Hematopoietic multipotent progenitor cell treated with erythropoietin and hydrocortisone succinate and interleukin-3 and kit ligand, for 15 days (in vitro differentiated cells): ENCODE measurements around the gene OR8B8.
"Not testable (repeated sequence)": the region's sequence is repeated elsewhere in the genome, so short reads cannot be mapped to it uniquely, and the experiment has no call there.

Experiments used
- DNase-seq: peaks from one replicate; pipeline ENCODE4 v3.0.0-alpha.2; 2015; ENCODE audit warnings: low spot score

Gene OR8B8

DNA sequence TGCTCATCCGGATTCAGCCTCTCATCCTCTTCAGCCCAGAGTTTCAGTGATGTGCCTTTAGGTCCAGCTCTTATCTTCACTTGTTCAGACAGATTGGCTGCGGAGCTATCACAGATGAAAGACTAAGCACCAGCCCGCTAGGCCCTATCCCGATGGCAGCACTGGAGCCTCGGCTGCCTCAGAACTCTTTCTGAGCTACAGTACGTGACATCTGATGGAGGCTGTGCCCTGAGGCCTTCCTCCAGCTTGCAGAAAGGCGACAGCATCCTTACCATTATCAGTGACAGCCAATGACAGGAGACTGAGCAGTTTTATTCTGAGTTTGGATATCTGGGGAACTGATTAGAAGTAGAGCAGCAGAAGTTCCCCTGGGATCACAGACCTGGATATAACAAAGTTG is 4.0 kb downstream of the OR8B8 start:
- no peak for DNase-seq

DNA sequence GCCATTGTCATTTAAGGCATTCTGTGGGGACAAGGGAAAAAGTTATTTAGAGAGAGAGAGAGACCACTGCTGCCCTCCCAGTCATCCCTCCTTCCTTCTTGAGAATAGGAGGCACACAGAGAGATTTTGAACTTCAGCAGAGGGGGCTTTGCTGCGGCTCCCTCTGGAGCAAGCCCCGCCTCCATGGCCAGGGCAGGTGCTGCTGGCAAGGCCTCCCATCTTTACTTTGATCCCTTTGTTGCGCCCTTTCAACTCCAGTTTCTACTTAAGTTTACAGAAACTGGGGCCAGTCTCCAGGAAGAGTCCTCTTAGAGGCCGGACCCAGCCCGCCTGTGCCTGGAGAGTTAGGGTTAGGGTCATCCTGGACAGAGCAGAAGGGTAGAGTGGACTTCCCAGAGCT is 4.4 kb downstream of the OR8B8 start:
- DNase-seq, result no peak

DNA sequence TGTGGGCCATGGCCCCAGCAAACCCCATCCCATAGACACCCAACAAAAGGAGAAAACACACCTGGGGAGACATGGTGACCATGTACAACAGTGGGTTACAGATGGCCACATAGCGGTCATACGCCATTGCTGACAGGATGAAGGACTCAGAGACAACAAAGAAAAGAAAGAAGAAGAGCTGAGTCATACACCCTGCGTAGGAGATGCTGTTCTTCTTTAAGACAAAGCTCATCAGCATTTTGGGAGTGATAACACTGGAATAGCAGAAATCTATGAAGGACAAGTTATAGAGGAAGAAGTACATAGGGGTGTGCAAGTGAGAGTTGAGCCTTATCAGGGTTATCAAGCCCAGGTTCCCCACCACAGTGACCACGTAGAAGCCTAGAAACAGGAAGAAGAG is 4.9 kb downstream of the OR8B8 start:
- DNase-seq, result no peak

DNA sequence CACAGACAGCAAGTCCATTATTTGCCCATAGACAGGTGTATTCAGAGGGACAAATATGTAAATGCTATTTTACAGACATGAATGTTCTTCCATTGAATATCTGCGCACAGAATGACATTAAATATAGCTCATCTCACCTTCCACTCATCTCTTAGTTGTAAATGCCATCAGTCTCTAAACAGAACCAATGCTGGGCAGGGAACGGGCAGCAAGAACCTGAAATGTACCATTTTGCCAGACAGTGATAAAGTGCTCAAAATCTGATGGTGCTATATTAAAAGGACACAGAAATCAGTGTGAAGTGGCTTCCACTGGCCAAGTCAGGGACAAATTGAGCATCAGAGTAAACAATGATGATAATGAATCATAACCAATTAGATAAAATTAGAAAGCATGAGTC is 10.8 kb downstream of the OR8B8 start:
- DNase-seq, result no peak

DNA sequence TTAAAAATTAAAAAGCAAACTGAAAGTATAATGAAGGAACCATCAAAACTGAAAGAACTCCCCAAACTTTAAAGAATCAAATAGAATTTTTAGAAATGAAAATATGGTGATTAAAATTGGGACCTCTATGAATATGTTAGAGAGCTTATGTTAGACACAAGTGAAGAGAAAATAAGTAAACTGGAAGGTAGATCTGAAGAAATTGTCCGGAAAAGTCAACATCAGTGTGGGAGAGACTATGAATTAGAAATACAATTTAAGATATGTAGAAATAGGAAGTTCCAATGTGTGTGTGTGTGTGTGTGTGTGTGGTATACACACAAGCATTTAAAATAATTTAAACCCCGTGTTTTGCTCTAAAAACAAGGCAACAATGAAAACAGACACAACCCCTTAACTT is 15.9 kb downstream of the OR8B8 start:
- DNase-seq, result no peak

DNA sequence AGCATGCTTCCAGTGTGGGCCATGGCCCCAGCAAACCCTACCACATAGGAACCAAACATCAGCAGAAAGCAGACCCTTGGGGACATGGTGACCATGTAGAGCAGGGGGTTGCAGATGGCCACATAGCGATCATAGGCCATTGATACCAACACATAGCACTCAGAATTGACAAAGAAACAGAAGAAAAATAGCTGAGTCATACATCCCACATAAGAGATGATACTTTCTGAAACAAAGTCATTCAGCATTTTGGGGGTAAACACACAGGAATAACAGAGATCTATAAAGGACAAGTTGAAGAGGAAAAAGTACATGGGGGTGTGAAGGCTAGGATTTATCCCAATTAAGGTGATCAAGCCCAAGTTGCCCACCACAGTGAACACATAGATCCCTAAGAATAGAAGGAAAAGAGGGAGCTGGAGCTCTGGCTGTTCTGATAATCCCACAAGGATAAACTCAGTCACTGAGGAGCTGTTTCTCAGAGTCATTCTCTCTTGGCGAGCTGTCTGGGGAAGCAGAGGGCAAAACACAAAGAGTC is 21.0 kb downstream of the OR8B8 start, which contains the start of gene OR8B4:
OR8B4 (minus strand) TSS at position 488 of the 538 bp plus-strand sequence; CDS start at position 488, 0 bp downstream.
- DNase-seq, result no peak

DNA sequence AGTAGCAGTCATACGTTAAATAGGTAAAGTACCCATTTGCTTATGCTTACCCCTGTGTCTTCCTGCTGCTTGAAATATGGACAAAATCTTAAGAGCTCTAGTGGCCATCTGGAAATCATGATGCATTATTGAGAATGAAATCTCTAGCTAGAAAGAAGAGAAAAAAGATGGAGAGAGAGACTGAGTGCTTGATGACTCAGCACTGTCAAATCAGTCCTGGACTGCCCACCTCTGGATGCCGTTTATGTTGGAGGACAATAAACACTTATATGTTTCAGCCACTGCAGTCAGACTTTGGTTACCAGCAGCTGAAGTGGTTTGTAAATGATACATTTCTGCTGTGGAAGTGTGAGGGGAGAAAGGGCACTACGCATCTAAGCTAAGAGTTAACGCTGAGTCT is 24.5 kb downstream of the OR8B8 start:
- no peak for DNase-seq

DNA sequence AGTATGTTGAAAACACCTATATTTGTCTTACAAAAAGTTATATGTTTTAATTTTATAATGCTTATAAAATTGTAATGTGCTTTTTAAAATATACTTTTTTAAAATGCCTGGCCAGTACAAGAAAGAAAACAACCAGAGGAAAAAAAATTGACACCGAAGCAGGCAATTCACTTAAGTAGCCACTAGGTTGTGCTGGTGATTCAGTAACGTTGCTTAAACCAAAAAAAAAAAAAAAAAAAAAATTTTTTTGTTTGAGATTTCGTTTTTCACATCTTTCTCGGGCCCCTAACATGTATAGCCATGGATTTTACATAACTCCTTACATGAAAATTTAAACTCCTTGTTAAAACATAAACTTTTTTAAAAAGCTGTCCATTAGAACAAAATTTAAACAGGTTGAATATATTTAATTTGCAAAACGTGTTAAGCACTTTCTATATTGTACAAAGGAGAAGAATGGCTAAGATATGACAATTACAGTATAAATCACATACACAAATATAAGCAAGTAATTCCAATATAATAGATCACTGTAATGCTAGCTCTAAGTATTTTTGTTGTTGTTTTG is 30.1 kb downstream of the OR8B8 start:
- DNase-seq, result no peak

DNA sequence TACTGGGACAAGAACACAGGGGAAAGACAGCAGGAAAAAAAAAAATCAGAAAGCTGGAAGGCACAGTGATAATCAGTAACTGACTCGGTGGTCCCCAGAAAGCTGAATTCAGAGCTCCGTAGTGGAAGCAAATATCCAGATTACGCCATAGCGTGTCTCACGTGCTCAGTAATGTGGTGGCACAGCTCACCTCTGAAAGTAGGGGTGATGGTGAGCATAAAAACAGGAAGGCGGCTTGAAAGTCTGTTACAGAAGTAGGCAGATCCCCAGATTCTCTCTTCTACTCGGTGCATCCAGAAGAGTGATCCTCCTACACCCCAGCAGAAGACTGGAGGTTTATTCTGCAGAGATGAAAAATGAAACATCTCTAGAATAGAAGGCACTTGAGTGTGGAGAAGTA is 35.6 kb downstream of the OR8B8 start:
- DNase-seq, result no peak

DNA sequence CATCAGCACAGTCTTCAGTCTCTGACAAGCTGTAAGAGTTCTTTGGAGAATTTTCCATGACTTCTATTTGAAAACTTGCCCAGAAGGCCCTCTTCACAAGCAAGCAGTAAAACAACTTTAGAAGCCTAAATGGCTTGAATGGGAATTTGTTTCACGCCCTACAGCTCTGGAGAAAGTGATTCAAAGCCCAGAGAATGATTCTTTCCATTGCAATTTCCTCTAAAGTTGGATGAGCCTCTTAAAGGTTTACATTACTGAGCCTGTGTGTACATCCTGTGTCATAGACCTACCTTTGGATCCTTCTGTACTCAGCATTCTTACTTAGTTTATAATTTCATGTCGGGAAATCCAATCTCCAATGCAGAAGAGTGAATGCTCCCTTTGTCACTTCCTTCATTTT is 39.9 kb downstream of the OR8B8 start:
- no peak for DNase-seq

DNA sequence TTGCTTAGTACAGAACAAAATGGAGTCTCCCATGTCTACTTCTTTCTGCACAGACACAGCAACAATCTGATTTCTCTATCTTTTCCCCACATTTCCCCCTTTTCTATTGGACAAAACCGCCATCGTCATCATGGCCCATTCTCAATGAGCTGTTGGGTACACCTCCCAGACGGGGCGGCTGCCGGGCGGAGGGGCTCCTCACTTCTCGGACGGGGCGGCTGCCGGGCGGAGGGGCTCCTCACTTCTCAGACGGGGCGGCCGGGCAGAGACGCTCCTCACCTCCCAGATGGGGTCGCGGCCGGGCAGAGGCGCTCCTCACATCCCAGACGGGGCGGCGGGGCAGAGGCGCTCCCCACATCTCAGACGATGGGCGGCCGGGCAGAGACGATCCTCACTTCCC is 42.3 kb downstream of the OR8B8 start:
- not testable (repeated sequence) for DNase-seq

DNA sequence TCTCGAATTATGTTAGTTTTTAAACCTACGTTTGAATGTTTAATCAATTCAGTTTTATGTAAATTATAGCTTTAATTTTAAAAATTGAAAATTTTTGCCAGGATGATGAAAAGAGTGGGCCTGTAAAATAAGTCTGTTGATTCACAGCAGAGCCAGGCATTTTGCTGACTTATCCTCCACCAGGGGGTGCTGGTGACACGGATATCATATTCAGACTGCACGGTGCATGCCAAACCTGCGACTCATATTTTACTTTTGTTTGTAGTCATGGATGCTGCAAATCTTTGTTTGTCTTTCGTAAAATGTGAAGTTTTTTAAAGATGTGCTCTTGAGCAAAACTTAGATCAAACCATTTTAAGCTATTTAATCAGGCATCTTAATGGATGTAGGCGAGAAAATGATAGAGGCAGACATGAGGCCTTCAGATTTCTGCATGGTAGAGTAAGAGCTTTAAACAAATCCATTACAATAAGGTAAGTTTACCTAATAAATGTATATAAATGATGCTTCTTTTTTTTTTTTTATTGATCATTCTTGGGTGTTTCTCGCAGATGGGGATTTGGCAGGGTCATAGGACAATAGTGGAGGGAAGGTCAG is 43.1 kb downstream of the OR8B8 start:
- peak; percentile 42 for DNase-seq

DNA sequence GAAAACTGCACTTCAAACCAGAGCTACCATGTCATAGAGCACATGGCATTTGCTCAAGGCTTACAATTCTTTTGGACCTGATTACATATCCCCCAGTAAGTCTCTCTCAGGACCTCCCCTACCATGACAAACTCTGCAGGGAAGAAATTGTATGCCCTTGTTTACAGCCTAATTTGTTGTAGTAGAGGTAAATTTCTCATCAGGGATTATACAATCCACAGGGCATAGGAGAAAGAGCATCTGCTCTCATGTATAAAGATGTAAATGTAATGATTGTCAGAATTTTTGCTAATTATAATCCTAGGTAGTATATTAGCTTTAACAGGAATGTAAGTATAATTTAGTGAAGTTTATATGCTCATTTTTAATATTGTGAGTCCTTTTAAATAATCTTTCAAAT is 46.6 kb downstream of the OR8B8 start, which contains the start of gene OR8B3:
OR8B3 (minus strand) TSS at position 101 of the 400 bp plus-strand sequence. CDS start 1,673 bp downstream, outside the sequence.
- DNase-seq, result no peak

DNA sequence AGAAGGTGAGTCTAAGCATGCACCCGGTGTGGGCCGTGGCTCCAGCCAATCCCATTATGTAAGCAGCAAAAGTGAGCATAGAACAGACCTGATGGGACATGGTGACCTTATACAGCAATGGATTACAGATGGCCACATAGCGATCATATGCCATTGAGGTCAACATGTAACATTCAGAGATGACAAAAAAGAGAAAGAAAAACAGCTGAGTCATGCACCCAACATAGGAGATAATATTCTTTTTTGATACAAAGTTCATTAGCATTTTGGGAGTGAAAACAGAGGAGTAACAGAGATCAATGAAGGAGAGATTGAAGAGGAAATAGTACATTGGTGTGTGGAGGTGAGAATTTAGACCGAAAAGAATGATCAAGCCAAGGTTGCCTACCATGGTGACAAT is 48.6 kb downstream of the OR8B8 start:
- DNase-seq, result not testable (repeated sequence)

DNA sequence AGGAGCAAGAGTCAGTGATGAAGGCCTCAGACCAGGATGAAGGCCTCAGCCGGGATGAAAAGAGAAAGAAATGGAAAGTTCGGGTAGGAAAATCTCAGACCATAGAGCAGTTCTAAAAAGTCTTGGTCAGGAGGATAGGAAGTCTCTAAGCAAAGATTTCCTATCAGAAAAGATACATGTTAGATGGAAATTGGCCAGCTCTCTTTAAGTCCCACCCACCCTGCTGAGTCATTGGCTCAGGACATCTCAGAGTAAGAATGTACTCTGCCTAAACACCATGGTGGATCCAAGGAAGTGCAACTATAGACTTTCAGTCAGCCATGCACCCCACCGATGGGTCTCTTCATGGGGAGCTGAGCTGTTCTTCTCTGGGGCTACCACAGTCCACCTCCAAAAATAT is 51.1 kb downstream of the OR8B8 start:
- no peak for DNase-seq
